Panc1 (cell line): ENCODE data around the gene RPS27L. TPM values are rescaled to one million over a fixed set of nuclear protein-coding genes. Genes with fewer than 3 reads are reported as not detected.

ENCODE experiments used
- ATAC-seq: fragments of 200-7000 bp; cut with Tn5 transposase; 2 replicates; pipeline ENCODE4 v1.9.1; 2020; ENCODE audit warnings: mild to moderate bottlenecking, moderate library complexity
- BruUV-seq: library from RNA; stranded (reverse); fragments of 400-500 nt; replicated peaks from 2 replicates; lab custom pipeline; 2021; lab: Mats Ljungman, UMichigan
- CTCF ChIA-PET: fragments of 300-600 bp; sonication (Branson Sonifier 250); formaldehyde crosslinking; loops from one replicate; lab custom pipeline; 2022; ENCODE audit warnings: antibody characterized with exemption; lab: Charles Lee
- POLR2A ChIA-PET: fragments of 300-600 bp; sonication (Branson Sonifier 250); formaldehyde crosslinking; loops from one replicate; lab custom pipeline; 2022; ENCODE audit warnings: antibody characterized with exemption; lab: Charles Lee
- DNase-seq: peaks from one replicate; pipeline ENCODE4 v3.0.0-alpha.2; 2010; ENCODE audit warnings: low read depth, low spot score
- H3K27ac ChIP-seq: 2 replicates; pipeline ENCODE4 v1.5.1; 2011; ENCODE audit warnings: mild to moderate bottlenecking, low read length, inconsistent platforms
- H3K27me3 ChIP-seq: fragments of 200-500 bp; sonication (Bioruptor generic); 2 replicates; pipeline ENCODE4 v1.6.0; 2014; ENCODE audit warnings: low read length, inconsistent platforms; ENCODE audit not compliant: control insufficient read depth, insufficient read depth
- H3K36me3 ChIP-seq: fragments of 200-500 bp; sonication (Bioruptor generic); 2 replicates; pipeline ENCODE4 v1.5.1; 2014; ENCODE audit warnings: inconsistent platforms, mild to moderate bottlenecking, low read length, moderate library complexity; ENCODE audit not compliant: control insufficient read depth, insufficient read depth
- H3K4me1 ChIP-seq: 2 replicates; pipeline ENCODE4 v1.5.1; 2011; ENCODE audit warnings: inconsistent platforms, mild to moderate bottlenecking, low read length, moderate library complexity; ENCODE audit not compliant: control insufficient read depth, insufficient read depth
- H3K4me3 ChIP-seq, 2 experiments: 2 replicates each; pipeline ENCODE4 v1.5.1; 2011 to 2012; ENCODE audit warnings: low read depth in 2 of 2, low read length in 2 of 2, mild to moderate bottlenecking in 2 of 2, inconsistent platforms in 1 of 2, moderate library complexity in 1 of 2
- H3K9me3 ChIP-seq: fragments of 200-500 bp; sonication (Bioruptor generic); 2 replicates; pipeline ENCODE4 v1.5.1; 2014; ENCODE audit warnings: low read depth, mild to moderate bottlenecking, inconsistent platforms, low read length, moderate library complexity; ENCODE audit not compliant: control insufficient read depth, insufficient read depth
- POLR2AphosphoS5 ChIP-seq: IDR thresholded peaks from 2 replicates; pipeline ENCODE4 v1.6.1; 2012; ENCODE audit warnings: mild to moderate bottlenecking, low read depth, low read length, moderate library complexity
- SIN3A ChIP-seq: IDR thresholded peaks from 2 replicates; pipeline ENCODE4 v1.6.1; 2012; ENCODE audit warnings: low read depth, mild to moderate bottlenecking, low read length, moderate library complexity, borderline replicate concordance; ENCODE audit not compliant: insufficient read depth
- TCF7L2 ChIP-seq: IDR thresholded peaks from 2 replicates; pipeline ENCODE4 v1.6.1; 2011; ENCODE audit warnings: mild to moderate bottlenecking, low read depth, low read length, inconsistent platforms
- in situ Hi-C: cut with HindIII; loops from 2 replicates; pipeline ENCODE4 v1.10.0; 2016; ENCODE audit warnings: low sequenced_read_pairs, low pct_unique_long_range_greater_than_20kb
- intact Hi-C: fragments of 100-400 bp; cut with micrococcal nuclease; formaldehyde crosslinking; loops from one replicate; pipeline ENCODE4 v1.10.0; 2022; ENCODE audit not compliant: unreplicated experiment
- total RNA-seq: library from RNA; stranded (reverse); gene quantifications from one replicate; pipeline ENCODE4 v1.2.1, GENCODE V29; 2021; ENCODE audit not compliant: unreplicated experiment
- TF ChIP-seq, protein P1 (sequence below): fragments of 450-650 bp; IDR thresholded peaks from 2 replicates; pipeline ENCODE4 v1.5.1; 2017; ENCODE audit warnings: mild to moderate bottlenecking
- TF ChIP-seq, protein P2 (sequence below), 2 experiments: IDR thresholded peaks; 2 replicates each; pipeline ENCODE4 v1.6.1; 2011 to 2012; ENCODE audit warnings: low read depth in 2 of 2, control low read depth in 1 of 2, low read length in 1 of 2, mild to moderate bottlenecking in 1 of 2, moderate library complexity in 1 of 2; ENCODE audit not compliant: insufficient read depth in 1 of 2

The RPS27L gene
- total RNA-seq, 1 experiment from 2014 or later: 61.3 TPM

DNA sequence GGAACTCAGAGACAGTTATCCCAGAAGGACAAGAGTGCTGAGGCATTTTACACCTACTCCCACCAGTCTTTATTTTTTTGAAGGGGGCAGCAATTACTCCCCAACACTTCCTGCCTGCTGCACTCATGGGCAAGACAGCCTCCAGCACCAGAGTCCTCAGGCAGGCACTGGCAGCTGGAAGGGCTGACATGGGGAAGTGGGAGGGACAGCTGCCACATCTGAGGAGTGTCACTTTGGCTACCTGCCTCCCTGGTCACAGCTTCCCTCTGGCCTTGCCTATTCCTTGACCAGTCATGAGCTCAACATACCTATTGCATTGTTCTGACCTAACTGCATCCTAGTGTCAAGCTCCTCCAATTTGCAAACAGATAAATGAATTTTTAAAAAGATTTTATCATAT is 45.8 kb downstream of the RPS27L start:
- no TSS peak for BruUV-seq
- Histone ChIP-seq H3K9me3 (no peaks in the 10 kb centered on the region), H3K36me3 (no peaks in the 10 kb centered on the region), H3K4me1 (peaks cover 4% of the 10 kb centered on the region; the same call in 1 of the 2 replicates), H3K4me3 (no peak overlapping the region), H3K27ac (peak overlapping the region; percentile 20; the same call in 1 of the 2 replicates), H3K27me3 (no peaks in the 10 kb centered on the region)
- ATAC-seq (no peak), DNase-seq (no peak)
- intact Hi-C loops: no loop called here
- TF ChIP-seq POLR2AphosphoS5 (no peak), SIN3A (no peak), TCF7L2 (no peak)
- TF ChIP-seq, protein P1, sequence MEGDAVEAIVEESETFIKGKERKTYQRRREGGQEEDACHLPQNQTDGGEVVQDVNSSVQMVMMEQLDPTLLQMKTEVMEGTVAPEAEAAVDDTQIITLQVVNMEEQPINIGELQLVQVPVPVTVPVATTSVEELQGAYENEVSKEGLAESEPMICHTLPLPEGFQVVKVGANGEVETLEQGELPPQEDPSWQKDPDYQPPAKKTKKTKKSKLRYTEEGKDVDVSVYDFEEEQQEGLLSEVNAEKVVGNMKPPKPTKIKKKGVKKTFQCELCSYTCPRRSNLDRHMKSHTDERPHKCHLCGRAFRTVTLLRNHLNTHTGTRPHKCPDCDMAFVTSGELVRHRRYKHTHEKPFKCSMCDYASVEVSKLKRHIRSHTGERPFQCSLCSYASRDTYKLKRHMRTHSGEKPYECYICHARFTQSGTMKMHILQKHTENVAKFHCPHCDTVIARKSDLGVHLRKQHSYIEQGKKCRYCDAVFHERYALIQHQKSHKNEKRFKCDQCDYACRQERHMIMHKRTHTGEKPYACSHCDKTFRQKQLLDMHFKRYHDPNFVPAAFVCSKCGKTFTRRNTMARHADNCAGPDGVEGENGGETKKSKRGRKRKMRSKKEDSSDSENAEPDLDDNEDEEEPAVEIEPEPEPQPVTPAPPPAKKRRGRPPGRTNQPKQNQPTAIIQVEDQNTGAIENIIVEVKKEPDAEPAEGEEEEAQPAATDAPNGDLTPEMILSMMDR: no peak
- TF ChIP-seq, protein P2, sequence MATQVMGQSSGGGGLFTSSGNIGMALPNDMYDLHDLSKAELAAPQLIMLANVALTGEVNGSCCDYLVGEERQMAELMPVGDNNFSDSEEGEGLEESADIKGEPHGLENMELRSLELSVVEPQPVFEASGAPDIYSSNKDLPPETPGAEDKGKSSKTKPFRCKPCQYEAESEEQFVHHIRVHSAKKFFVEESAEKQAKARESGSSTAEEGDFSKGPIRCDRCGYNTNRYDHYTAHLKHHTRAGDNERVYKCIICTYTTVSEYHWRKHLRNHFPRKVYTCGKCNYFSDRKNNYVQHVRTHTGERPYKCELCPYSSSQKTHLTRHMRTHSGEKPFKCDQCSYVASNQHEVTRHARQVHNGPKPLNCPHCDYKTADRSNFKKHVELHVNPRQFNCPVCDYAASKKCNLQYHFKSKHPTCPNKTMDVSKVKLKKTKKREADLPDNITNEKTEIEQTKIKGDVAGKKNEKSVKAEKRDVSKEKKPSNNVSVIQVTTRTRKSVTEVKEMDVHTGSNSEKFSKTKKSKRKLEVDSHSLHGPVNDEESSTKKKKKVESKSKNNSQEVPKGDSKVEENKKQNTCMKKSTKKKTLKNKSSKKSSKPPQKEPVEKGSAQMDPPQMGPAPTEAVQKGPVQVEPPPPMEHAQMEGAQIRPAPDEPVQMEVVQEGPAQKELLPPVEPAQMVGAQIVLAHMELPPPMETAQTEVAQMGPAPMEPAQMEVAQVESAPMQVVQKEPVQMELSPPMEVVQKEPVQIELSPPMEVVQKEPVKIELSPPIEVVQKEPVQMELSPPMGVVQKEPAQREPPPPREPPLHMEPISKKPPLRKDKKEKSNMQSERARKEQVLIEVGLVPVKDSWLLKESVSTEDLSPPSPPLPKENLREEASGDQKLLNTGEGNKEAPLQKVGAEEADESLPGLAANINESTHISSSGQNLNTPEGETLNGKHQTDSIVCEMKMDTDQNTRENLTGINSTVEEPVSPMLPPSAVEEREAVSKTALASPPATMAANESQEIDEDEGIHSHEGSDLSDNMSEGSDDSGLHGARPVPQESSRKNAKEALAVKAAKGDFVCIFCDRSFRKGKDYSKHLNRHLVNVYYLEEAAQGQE (IDR thresholded peaks at IDR 0.05; ENCODE audit: insufficient read depth in 1 of 2, low read depth in 2 of 2, low read length in 1 of 2): no peak
- in situ Hi-C loops: no loop called here
- ChIA-PET CTCF (no interaction called here), POLR2A (interaction anchor here (0.6 kb wide), 1 partner anchor 149 kb away, joined by 7 read pairs; no protein-coding TSS in a partner anchor)

DNA sequence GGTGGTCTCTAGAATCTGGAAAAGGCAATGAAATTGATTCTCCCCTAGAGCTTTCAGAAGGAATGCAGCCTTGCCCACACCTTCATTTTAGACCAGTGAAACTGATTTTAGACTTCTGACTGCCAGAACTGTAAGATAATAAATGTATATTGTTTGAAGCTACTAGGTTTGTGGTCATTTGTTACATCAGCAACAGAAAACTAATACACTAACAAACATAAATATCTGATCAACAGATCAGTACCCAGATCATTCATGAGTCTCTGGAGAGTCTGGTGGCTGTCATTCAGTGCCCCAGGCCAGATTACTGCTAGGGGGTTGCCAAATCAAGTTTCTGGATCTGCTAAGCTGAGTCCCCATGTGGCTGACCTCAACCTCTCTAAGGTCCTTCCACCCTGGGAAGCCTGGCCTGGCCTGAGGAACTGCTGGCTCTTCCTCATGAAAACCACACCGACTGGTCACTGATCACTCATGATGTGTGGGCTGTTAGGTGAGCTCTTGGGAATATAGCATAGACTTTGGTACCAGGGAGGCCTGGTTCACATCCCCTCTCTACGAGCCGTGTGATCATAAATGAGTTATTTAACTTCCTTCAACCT is 46.8 kb downstream of the RPS27L start:
- Histone ChIP-seq H3K9me3 (no peaks in the 10 kb centered on the region), H3K4me1 (peaks cover 4% of the 10 kb centered on the region; the same call in 1 of the 2 replicates), H3K36me3 (no peaks in the 10 kb centered on the region), H3K27me3 (no peaks in the 10 kb centered on the region), H3K27ac (peak overlapping the region; percentile 20; the same call in 1 of the 2 replicates), H3K4me3 (no peak overlapping the region)
- in situ Hi-C loops: no loop called here
- DNase-seq (no peak), ATAC-seq (no peak)
- CTCF ChIA-PET: no interaction called here
- BruUV-seq: no TSS peak
- intact Hi-C loops: no loop called here
- TF ChIP-seq, protein P2 (IDR thresholded peaks at IDR 0.05; ENCODE audit: insufficient read depth in 1 of 2, low read depth in 2 of 2, low read length in 1 of 2): no peak
- TF ChIP-seq TCF7L2 (no peak), SIN3A (no peak), POLR2AphosphoS5 (no peak)
- TF ChIP-seq, protein P1: no peak
- POLR2A ChIA-PET: no interaction called here
